Loucy (cell line): ENCODE measurements around the gene IPO5.

Source experiments
- EZH2phosphoT487 ChIP-seq: fragments of 200-600 bp; IDR thresholded peaks from 2 replicates; pipeline ENCODE4 v1.6.1; 2018; ENCODE audit warnings: antibody characterized with exemption, mild to moderate bottlenecking, moderate library complexity, borderline replicate concordance
- TF ChIP-seq, protein P1 (sequence below): fragments of 200-600 bp; sonication (generic); conservative IDR thresholded peaks from 2 replicates; pipeline ENCODE4 v1.5.1; 2014; ENCODE audit warnings: mild to moderate bottlenecking, antibody characterized with exemption, low read length

DNA sequence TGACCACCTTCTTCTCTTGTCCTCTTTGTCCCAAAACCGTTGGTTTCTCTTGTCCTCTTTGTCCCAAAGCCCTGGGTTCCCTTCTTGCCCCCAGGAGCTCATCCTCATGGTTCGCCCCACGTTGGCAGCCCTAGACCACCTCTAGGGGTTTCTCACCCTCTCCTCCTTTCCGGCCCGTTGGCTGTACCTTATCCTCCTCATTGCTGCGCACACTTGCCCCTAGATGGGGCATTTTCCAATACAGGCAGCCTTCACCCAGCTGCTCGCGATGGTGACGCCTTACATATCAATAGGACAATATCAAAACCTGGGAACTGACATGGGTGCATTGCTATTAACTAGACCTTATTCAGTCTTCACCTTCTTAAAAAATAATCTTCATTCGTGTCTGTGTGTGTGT, 86.5 kb downstream of the IPO5 start:
- TF ChIP-seq, protein P1, sequence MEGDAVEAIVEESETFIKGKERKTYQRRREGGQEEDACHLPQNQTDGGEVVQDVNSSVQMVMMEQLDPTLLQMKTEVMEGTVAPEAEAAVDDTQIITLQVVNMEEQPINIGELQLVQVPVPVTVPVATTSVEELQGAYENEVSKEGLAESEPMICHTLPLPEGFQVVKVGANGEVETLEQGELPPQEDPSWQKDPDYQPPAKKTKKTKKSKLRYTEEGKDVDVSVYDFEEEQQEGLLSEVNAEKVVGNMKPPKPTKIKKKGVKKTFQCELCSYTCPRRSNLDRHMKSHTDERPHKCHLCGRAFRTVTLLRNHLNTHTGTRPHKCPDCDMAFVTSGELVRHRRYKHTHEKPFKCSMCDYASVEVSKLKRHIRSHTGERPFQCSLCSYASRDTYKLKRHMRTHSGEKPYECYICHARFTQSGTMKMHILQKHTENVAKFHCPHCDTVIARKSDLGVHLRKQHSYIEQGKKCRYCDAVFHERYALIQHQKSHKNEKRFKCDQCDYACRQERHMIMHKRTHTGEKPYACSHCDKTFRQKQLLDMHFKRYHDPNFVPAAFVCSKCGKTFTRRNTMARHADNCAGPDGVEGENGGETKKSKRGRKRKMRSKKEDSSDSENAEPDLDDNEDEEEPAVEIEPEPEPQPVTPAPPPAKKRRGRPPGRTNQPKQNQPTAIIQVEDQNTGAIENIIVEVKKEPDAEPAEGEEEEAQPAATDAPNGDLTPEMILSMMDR = no peak
- TF ChIP-seq EZH2phosphoT487 = no peak
